ENCODE data around the gene PKDCC. TPM values are rescaled to one million over a fixed set of nuclear protein-coding genes. Genes with fewer than 3 reads are reported as not detected.
"Not testable (repeated sequence)": the region's sequence is repeated elsewhere in the genome, so short reads cannot be mapped to it uniquely, and the experiment has no call there.

PKDCC gene
- total RNA-seq, 1 donor from 2014 or later = not detected

DNA sequence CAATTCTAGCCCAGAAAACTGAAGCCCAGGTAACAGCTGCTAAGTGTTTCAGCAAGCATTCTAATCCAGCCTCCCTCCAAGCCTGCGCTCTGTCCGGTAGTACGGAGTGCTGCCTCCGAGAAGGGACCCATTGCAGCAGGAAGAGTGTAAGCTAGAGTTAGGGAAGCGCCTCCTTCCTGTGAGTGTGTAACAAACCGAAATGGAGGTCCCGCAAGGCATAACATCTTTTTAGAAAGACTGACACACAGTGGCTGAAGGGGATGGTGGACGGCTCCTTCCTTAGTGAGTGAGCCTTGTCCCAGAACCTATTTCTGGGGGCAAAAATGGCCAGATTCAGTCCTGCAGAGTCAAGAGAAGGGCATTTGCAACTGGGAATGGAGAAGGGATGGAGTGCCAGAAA lies 12.2 kb downstream of the PKDCC start:
- no peaks in the 10 kb centered on the region for H3K36me3 Mint-ChIP-seq (ENCODE audit: low read depth)
- no peaks in the 10 kb centered on the region for H3K4me1 Mint-ChIP-seq
- DNase-seq = no peak
- intact Hi-C loops (cut with micrococcal nuclease) = no loop called here
- H3K27me3 Mint-ChIP-seq = peaks cover 16% of the 10 kb centered on the region
- H3K9me3 Mint-ChIP-seq = no peaks in the 10 kb centered on the region
- no peak overlapping the region for H3K4me3 Mint-ChIP-seq
- H3K27ac Mint-ChIP-seq = no peak overlapping the region

DNA sequence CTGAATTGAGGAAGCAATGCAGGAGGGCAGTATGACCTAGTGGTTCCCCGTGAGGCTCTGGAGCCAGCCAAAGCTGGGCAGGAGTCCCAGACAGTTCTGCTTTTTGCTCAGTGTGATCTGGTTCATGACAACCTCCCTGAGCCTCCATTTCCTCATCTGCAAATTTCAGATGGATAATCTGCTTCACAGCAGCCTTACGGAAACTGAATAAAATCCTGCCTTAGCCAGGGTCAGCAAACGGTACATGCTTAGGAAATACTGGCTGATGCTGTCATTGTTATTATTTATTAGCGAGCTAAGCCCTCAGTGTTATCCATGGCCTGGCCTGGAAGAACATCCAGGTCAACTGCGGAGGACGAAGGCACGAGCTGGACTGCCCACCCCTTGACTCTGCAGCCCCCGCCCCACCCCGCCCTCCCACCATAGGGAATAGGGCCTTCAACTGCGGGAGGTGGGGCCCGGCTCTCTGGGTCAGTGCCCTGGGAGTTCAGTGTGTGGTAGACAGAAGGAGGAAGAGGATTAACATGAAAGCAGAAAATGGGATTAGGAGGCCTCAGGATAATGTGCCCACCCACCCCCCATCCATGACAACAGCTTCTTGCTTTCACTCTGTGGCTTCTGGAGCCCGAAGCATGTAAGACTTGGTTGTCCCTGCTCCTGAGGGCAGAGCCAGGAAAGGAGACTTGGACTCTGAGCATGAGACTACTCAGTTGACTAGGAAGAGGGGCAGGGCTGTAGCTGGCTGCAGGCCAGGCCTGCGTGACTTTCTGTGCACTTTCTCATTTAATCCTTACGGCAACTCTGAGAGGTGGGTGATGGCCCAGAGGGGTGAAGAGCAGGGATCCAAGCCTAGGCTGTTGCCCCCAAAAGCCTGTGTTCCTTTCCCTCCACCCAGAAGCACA lies 13.1 kb downstream of the PKDCC start:
- intact Hi-C loops (cut with micrococcal nuclease) = no loop called here
- Mint-ChIP-seq H3K4me3 (no peak overlapping the region), H3K9me3 (no peaks in the 10 kb centered on the region), H3K36me3 (ENCODE audit: low read depth) (no peaks in the 10 kb centered on the region), H3K4me1 (no peaks in the 10 kb centered on the region), H3K27ac (no peak overlapping the region), H3K27me3 (peaks cover 16% of the 10 kb centered on the region)
- DNase-seq = no peak

DNA sequence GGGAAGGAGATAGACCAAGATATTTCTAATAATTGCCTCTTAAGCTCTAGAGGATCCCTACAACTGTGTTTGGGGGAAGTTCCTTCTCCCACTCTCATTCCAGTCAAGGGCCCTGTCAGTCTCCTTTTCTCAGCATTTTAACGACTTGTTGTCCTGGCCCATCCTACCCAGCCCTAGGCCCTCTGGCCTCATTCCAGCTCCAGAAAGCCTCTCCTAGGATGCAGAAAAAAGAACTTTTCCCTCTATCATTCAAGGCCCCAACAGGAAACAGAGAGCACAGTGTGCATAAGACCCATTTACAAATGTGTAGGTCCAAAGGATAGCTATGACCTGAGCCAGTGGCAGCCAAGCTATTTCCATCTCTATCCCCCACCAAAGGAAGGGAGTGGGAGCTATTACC lies 14.0 kb downstream of the PKDCC start:
- DNase-seq = no peak
- Mint-ChIP-seq H3K36me3 (ENCODE audit: low read depth) (no peaks in the 10 kb centered on the region), H3K4me1 (no peaks in the 10 kb centered on the region), H3K27me3 (peaks cover 15% of the 10 kb centered on the region), H3K27ac (no peak overlapping the region), H3K9me3 (no peaks in the 10 kb centered on the region), H3K4me3 (no peak overlapping the region)
- intact Hi-C loops (cut with micrococcal nuclease) = no loop called here

DNA sequence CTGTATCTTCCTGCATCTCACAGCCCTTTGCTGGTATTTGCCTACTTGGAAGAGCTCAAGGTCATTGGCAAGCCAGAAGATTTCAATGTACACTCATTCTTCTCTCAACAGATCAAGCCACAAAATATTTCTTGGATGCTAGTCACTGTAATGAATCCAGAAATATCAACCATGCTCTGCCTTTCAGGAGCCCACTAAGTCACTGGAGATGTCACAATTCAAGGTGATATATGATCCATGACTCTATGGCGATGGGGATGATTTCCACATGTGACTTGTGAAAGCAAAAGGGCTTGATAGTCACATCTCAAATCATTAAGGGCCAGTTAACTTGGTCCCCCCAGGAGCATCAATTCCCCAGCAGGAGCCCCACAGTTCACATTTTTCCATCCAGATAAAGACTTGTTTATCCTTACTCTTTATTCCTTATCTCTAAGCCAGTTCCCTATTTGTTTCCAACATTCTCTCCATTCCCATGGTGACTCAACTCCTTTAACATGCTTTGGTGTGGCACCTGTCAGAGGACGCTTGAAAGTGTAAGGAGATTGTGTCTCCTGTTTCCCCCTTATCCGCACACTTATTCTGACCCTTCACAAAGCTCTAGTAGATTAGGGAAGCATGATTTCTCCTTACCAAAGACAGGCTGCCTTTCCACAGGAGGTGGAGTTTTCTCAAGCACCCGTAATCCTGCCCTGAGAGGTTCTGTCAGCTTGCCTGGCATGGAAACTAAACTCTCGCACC lies 15.8 kb downstream of the PKDCC start:
- H3K36me3 Mint-ChIP-seq (ENCODE audit: low read depth) = no peaks in the 10 kb centered on the region
- H3K4me1 Mint-ChIP-seq = no peaks in the 10 kb centered on the region
- intact Hi-C loops (cut with micrococcal nuclease) = no loop called here
- H3K27me3 Mint-ChIP-seq = peaks cover 15% of the 10 kb centered on the region
- no peaks in the 10 kb centered on the region for H3K9me3 Mint-ChIP-seq
- H3K4me3 Mint-ChIP-seq = no peak overlapping the region
- no peak for DNase-seq
- H3K27ac Mint-ChIP-seq = no peak overlapping the region

DNA sequence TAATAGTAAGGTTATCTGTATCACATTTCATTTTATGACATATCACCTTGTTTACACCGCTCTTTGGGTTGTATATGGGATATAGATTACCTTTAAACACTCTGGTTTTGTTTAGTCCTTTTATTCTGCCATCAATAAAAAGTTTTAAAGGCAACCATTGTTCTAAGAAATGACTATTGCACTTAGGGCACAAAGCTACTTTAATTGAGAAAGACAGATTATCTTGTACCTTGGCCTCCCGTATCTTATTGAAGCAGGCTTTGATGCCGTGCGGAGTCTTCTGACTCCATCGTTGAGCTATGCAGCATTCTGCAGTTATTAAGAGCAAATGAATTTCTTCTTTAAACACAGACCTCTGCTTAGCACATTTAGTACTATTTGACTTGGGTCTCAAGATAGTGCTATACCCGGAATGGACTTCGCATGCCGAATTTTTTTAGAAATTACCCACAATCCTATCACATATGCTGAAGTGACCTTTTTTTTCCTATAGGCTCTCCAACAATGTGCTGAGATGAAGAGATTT lies 16.7 kb downstream of the PKDCC start:
- H3K4me1 Mint-ChIP-seq = no peaks in the 10 kb centered on the region
- DNase-seq = no peak
- H3K27me3 Mint-ChIP-seq = peaks cover 17% of the 10 kb centered on the region
- no peak overlapping the region for H3K4me3 Mint-ChIP-seq
- no peaks in the 10 kb centered on the region for H3K36me3 Mint-ChIP-seq (ENCODE audit: low read depth)
- no peaks in the 10 kb centered on the region for H3K9me3 Mint-ChIP-seq
- intact Hi-C loops (cut with micrococcal nuclease) = no loop called here
- no peak overlapping the region for H3K27ac Mint-ChIP-seq

DNA sequence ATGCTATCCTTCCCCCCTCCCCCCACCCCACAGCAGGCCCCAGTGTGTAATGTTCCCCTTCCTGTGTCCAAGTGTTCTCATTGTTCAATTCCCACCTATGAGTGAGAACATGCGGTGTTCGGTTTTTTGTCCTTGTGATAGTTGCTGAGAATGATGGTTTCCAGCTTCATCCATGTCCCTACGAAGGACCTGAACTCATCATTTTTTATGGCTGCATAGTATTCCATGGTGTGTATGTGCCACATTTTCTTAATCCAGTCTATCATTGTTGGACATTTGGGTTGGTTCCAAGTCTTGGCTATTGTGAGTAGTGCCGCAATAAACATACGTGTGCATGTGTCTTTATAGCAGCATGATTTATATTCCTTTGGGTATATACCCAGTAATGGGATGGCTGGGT lies 17.9 kb downstream of the PKDCC start:
- DNase-seq; H3K4me3 Mint-ChIP-seq; H3K36me3 Mint-ChIP-seq (ENCODE audit: low read depth); H3K9me3 Mint-ChIP-seq; intact Hi-C loops (cut with micrococcal nuclease); H3K4me1 Mint-ChIP-seq; H3K27ac Mint-ChIP-seq: not testable (repeated sequence)
- peaks cover 17% of the 10 kb centered on the region for H3K27me3 Mint-ChIP-seq

DNA sequence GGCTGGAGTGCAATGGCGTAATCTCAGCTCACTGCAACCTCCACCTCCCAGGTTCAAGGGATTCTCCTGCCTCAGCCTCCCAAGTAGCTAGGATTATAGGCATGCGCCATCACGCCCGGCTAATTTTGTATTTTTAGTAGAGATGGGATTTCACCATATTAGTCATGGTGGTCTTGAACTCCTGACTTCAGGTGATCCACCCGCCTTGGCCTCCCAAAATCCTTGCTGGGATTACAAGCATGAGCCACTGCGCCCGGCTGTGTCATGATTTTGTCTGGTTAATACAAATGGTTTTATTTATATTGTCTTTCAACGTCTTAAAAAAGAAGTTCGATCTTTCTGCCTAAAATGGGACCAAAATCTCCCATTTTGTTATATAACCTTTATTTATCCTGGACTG lies 19.2 kb downstream of the PKDCC start:
- H3K9me3 Mint-ChIP-seq; H3K4me1 Mint-ChIP-seq; DNase-seq; intact Hi-C loops (cut with micrococcal nuclease); H3K4me3 Mint-ChIP-seq; H3K36me3 Mint-ChIP-seq (ENCODE audit: low read depth); H3K27ac Mint-ChIP-seq: not testable (repeated sequence)
- H3K27me3 Mint-ChIP-seq = peaks cover 17% of the 10 kb centered on the region

DNA sequence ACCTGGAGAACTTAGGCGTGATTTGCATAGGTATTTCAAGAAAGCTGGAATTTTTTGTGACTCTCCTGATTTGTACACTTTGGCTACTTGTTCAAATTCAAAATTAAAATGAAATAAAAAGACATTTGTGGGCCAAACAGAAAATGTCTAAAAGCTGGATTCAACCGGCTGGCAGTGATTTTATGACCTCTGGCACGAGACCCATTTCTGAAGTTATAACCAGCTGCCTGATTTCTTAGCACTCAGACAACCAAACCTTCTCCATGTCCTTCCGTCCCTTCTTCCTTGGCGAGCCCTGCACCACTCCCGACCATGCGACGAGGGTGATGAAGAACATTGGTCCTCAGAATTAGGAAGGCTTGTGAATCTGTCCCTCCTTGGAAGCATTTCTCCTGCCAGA lies 19.7 kb downstream of the PKDCC start:
- H3K27ac Mint-ChIP-seq = no peak overlapping the region
- no peak overlapping the region for H3K4me3 Mint-ChIP-seq
- H3K36me3 Mint-ChIP-seq (ENCODE audit: low read depth) = no peaks in the 10 kb centered on the region
- no peaks in the 10 kb centered on the region for H3K9me3 Mint-ChIP-seq
- H3K4me1 Mint-ChIP-seq = no peaks in the 10 kb centered on the region
- intact Hi-C loops (cut with micrococcal nuclease) = no loop called here
- DNase-seq = no peak
- H3K27me3 Mint-ChIP-seq = peaks cover 15% of the 10 kb centered on the region

DNA sequence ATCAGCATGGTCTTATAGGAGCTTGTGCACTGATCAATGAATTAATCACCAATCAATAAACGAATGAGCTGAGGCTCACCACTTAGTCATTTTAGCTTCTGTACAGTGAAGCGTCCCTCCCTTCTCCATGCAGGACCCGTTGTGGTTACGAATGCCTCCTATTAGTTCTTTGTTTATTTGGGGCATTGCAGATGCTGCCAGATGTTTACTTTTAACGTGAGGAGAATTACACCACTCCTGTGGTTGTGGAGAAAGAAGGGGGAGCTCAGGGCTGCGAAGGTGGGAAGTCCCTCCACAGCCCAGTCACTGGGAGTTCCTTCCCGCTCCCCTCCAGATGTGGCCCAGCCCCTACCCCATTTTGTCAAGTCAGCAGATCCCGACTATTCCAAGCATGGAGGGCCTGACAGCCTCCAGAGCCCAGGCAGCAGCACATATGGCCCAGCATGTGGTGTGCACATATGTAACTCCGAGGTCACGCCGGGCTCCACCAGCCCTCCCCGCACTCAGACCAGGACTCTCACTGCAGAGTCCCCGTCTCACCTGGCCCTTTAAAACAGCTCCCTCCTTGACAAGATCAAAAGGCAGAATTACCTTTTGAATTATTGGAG lies 20.9 kb downstream of the PKDCC start:
- Mint-ChIP-seq H3K4me1 (no peaks in the 10 kb centered on the region), H3K27me3 (peaks cover 10% of the 10 kb centered on the region), H3K27ac (no peak overlapping the region), H3K4me3 (no peak overlapping the region), H3K36me3 (ENCODE audit: low read depth) (no peaks in the 10 kb centered on the region), H3K9me3 (no peaks in the 10 kb centered on the region)
- intact Hi-C loops (cut with micrococcal nuclease) = no loop called here
- DNase-seq = no peak

DNA sequence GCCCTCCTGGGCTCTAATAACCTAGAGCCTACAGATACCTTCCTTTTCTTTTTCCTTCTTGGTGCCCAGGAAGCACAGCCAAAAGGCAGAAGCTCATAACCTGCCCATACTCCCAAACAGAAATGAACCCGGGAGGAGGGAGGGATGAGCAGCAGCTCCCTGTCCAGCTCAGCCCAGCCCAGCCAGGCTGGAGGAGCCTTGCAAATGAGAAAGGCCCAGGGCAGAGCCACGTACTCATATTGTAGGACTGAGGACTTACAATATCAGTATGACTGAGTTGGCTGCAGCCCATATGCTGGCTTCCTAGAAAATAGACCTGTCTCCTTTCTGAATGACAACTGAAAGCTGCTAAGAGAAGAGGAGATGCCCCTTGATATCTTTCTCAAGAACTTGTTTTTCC lies 21.7 kb downstream of the PKDCC start:
- no peak overlapping the region for H3K4me3 Mint-ChIP-seq
- intact Hi-C loops (cut with micrococcal nuclease) = no loop called here
- H3K36me3 Mint-ChIP-seq (ENCODE audit: low read depth) = no peaks in the 10 kb centered on the region
- DNase-seq = no peak
- H3K27ac Mint-ChIP-seq = no peak overlapping the region
- peaks cover 5% of the 10 kb centered on the region for H3K27me3 Mint-ChIP-seq
- H3K4me1 Mint-ChIP-seq = no peaks in the 10 kb centered on the region
- H3K9me3 Mint-ChIP-seq = no peaks in the 10 kb centered on the region

DNA sequence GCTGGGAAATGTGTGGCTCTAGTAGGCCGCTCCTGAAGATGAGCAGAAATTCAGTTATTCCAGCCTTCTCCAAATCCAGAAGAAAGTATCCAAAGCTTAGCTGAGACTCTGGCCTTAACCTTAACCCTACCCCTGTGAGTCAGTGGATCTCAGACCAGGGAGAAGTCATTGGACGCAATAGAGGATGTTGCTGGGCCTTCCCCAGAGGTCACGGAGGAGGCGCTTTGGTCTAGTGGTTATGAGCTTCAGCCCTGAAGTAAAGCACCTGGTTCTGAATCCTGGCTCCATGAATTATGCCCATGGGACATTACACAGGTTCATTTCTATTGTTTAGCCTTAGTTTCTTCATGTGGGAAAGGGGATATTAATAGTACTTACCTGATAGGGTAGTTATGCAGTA lies 24.0 kb downstream of the PKDCC start:
- Mint-ChIP-seq H3K27me3 (peaks cover 7% of the 10 kb centered on the region), H3K27ac (no peak overlapping the region), H3K4me1 (no peaks in the 10 kb centered on the region), H3K36me3 (ENCODE audit: low read depth) (no peaks in the 10 kb centered on the region), H3K9me3 (no peaks in the 10 kb centered on the region), H3K4me3 (no peak overlapping the region)
- no peak for DNase-seq
- intact Hi-C loops (cut with micrococcal nuclease) = no loop called here

DNA sequence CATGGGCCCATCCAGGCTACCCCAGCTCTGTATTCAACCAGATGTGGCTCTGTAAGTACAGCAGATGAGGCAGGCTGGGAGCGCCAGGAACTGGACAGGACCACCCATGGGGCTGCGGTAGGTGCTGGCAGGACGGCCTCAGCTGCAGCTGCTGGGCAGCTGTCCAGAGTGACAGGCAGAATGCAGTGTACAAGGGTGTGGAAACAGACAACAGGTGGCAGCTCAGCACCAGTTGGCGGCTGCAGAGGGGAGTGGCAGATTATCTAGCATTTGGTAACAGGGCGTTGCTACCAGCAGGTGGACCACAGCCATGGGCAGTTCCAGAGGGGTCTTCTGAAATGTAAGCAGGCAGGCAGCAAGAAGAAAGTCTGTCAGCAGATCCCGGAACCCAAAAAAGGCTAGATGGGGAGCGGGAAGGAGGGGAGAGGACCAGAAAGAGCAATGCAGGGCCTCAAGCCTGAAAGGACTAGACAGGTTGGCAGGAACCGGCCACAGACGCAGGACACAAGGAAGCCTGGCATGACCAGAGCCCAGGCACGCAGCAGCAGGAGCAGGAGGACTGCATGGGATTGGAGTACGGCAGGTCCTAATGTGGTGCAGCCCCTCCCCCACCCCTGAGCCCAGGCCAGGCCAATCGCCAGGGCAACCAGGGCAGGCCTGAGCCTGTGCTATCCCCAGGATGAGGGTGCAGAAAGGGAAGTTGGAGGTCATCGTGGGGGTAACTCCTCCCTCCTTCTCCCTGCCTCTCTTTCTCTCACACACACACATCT lies 24.7 kb downstream of the PKDCC start:
- Mint-ChIP-seq H3K27me3 (peaks cover 7% of the 10 kb centered on the region), H3K4me1 (no peaks in the 10 kb centered on the region), H3K4me3 (no peak overlapping the region), H3K27ac (no peak overlapping the region), H3K9me3 (no peaks in the 10 kb centered on the region), H3K36me3 (ENCODE audit: low read depth) (no peaks in the 10 kb centered on the region)
- DNase-seq = no peak
- intact Hi-C loops (cut with micrococcal nuclease) = no loop called here

DNA sequence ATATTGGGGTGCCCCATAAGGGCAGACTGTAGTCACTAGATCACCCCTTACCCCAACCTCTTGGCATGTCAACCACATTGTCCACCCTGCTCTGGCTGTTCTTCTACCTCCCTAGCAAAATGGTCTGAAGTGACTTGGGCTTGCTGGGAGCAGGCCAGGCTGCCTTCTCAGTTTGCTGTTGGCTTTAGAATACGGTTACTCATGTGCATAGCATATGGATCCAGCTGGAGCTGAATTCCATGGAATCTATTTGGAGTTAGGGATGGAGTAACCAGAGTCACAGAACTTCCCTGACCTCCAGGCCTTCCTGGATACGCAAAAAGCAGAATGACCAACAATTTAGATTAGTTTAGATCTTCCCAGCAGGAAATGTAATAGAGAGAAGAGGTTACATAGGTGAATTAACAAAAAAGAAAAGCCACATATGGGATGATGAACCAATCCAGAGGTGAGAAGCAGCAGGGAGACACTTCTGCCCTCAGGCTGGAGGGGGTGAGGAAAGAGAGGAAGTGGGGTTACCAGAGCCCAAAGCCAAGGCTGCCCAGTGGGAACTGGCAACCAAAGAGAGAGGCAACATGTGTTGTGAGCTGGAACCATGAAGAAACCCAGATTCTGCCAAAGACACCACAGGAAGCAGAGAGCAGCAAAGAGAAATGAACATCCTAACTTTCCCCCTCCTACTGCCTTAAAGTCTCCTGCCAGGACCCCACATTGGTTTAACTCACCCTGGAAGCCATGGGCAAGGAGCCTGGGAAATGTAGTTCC lies 26.1 kb downstream of the PKDCC start:
- no peaks in the 10 kb centered on the region for H3K36me3 Mint-ChIP-seq (ENCODE audit: low read depth)

More for the DNA sequence above, 26.1 kb downstream of the PKDCC start:
- H3K4me3 Mint-ChIP-seq = no peak overlapping the region
- no peaks in the 10 kb centered on the region for H3K9me3 Mint-ChIP-seq
- intact Hi-C loops (cut with micrococcal nuclease) = no loop called here
- H3K27me3 Mint-ChIP-seq = peaks cover 7% of the 10 kb centered on the region
- H3K27ac Mint-ChIP-seq = no peak overlapping the region
- no peaks in the 10 kb centered on the region for H3K4me1 Mint-ChIP-seq
- DNase-seq = no peak
